ENCODE results near the gene MECR.

GRCh38 chr1:29142714-29143113 lies 88.0 kb downstream of the MECR start:
- no peak for TF ChIP-seq POLR2A (IDR thresholded peaks at IDR 0.05)
- TF ChIP-seq, protein P1, sequence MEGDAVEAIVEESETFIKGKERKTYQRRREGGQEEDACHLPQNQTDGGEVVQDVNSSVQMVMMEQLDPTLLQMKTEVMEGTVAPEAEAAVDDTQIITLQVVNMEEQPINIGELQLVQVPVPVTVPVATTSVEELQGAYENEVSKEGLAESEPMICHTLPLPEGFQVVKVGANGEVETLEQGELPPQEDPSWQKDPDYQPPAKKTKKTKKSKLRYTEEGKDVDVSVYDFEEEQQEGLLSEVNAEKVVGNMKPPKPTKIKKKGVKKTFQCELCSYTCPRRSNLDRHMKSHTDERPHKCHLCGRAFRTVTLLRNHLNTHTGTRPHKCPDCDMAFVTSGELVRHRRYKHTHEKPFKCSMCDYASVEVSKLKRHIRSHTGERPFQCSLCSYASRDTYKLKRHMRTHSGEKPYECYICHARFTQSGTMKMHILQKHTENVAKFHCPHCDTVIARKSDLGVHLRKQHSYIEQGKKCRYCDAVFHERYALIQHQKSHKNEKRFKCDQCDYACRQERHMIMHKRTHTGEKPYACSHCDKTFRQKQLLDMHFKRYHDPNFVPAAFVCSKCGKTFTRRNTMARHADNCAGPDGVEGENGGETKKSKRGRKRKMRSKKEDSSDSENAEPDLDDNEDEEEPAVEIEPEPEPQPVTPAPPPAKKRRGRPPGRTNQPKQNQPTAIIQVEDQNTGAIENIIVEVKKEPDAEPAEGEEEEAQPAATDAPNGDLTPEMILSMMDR (IDR thresholded peaks at IDR 0.05): no peak
- no peak for TF ChIP-seq POLR2AphosphoS5 (IDR thresholded peaks at IDR 0.05)
- no peak for TF ChIP-seq EP300 (IDR thresholded peaks at IDR 0.05)
